Stimulated activated CD8-positive, alpha-beta memory T cell treated with anti-CD3 and anti-CD28 coated beads, Interleukin-12 subunit alpha, Interleukin-12 subunit beta, amount 100 ng/mL, for 24 hours (primary cell): ENCODE data around the gene NFYC.

ENCODE experiments used
- DNase-seq: peaks from one replicate; pipeline ENCODE4 v3.0.0-alpha.2; 2020; ENCODE audit errors: extremely low read depth

NFYC gene

GRCh38 chr1:40758578-40759343 lies 67.3 kb downstream of the NFYC start:
- DNase-seq = no peak

GRCh38 chr1:40760984-40761383 lies 69.5 kb downstream of the NFYC start:
- DNase-seq = no peak

GRCh38 chr1:40762144-40762923 lies 70.8 kb downstream of the NFYC start:
- DNase-seq = no peak

GRCh38 chr1:40763742-40764532 lies 72.4 kb downstream of the NFYC start:
- no peak for DNase-seq

- DNase-seq = no peak
Observed at GRCh38 chr1:40764981-40765380, 73.5 kb downstream of the NFYC start.

GRCh38 chr1:40766017-40766416 lies 74.5 kb downstream of the NFYC start:
- no peak for DNase-seq

- no peak for DNase-seq
Observed at GRCh38 chr1:40766560-40766959, 75.1 kb downstream of the NFYC start.

- DNase-seq = no peak
Observed at GRCh38 chr1:40768146-40768990, 76.9 kb downstream of the NFYC start.

- DNase-seq = no peak
Observed at GRCh38 chr1:40769815-40770214, 78.3 kb downstream of the NFYC start.

GRCh38 chr1:40770296-40771070 lies 79.0 kb downstream of the NFYC start:
- no peak for DNase-seq

GRCh38 chr1:40772146-40772955 lies 80.8 kb downstream of the NFYC start:
- no peak for DNase-seq

GRCh38 chr1:40773748-40774265 lies 82.3 kb downstream of the NFYC start:
- no peak for DNase-seq

- DNase-seq = peak; percentile 15
Observed at GRCh38 chr1:40774266-40774998, 82.9 kb downstream of the NFYC start.

- DNase-seq = no peak
Observed at GRCh38 chr1:40776236-40777072, 85.0 kb downstream of the NFYC start.

GRCh38 chr1:40777224-40777970 lies 85.9 kb downstream of the NFYC start:
- no peak for DNase-seq

GRCh38 chr1:40780678-40781607 lies 89.4 kb downstream of the NFYC start:
- DNase-seq = no peak
